GM19372 (cell line): Measurements from ENCODE around the gene PCP2.

Experiments used
- ATAC-seq: cut with Tn5 transposase; IDR thresholded peaks from one replicate; pipeline ENCODE4 v1.9.1; 2021; ENCODE audit warnings: mild to moderate bottlenecking, low read depth, moderate library complexity; ENCODE audit not compliant: unreplicated experiment

The PCP2 gene

GRCh38 chr19:7602935-7603497, 30.5 kb downstream of the PCP2 start:
- no peak for ATAC-seq

- ATAC-seq = no peak
Measured at GRCh38 chr19:7602240-7602934, 31.1 kb downstream of the PCP2 start.

GRCh38 chr19:7600721-7601120, 32.8 kb downstream of the PCP2 start:
- no peak for ATAC-seq

- ATAC-seq = no peak
Measured at GRCh38 chr19:7598180-7598579, 35.3 kb downstream of the PCP2 start.

- ATAC-seq = no peak
Measured at GRCh38 chr19:7597689-7598088, 35.8 kb downstream of the PCP2 start.

GRCh38 chr19:7596211-7596937, 37.1 kb downstream of the PCP2 start:
- ATAC-seq = no peak

- ATAC-seq = peak; percentile 54
Measured at GRCh38 chr19:7595466-7596133, 37.9 kb downstream of the PCP2 start, which contains the start of gene CAMSAP3. CAMSAP3 (plus strand) TSS chr19:7595863; CDS start chr19:7596003, 140 bp downstream.

- ATAC-seq = no peak
Measured at GRCh38 chr19:7590256-7590655, 43.3 kb downstream of the PCP2 start.

- ATAC-seq = no peak
Measured at GRCh38 chr19:7589822-7590221, 43.7 kb downstream of the PCP2 start.

- no peak for ATAC-seq
Measured at GRCh38 chr19:7582446-7582845, 51.1 kb downstream of the PCP2 start.
